Caco-2 (cell line): ENCODE results near the gene KLHL6. TPM values are rescaled to one million over a fixed set of nuclear protein-coding genes. Genes with fewer than 3 reads are reported as not detected.
"Not testable (repeated sequence)": the region's sequence is repeated elsewhere in the genome, so short reads cannot be mapped to it uniquely, and the experiment has no call there.

Source experiments
- BruUV-seq: library from RNA; stranded (reverse); fragments of 400-500 nt; replicated peaks from 2 replicates; lab custom pipeline; 2021; lab: Mats Ljungman, UMichigan
- CTCF ChIA-PET: fragments of 300-600 bp; sonication (Branson Sonifier 250); formaldehyde crosslinking; loops from one replicate; lab custom pipeline; 2022; ENCODE audit warnings: antibody characterized with exemption; lab: Charles Lee
- POLR2A ChIA-PET: fragments of 300-600 bp; sonication (Branson Sonifier 250); formaldehyde crosslinking; loops from one replicate; lab custom pipeline; 2022; ENCODE audit warnings: antibody characterized with exemption; lab: Charles Lee
- DNase-seq, 2 experiments: peaks; one replicate each; pipeline versions ENCODE4 v3.0.0 to v3.0.0-alpha.2; 2020 to 2022
- H3K27me3 ChIP-seq: replicated peaks from 2 replicates; pipeline ENCODE4 v1.6.0; 2011; ENCODE audit warnings: low read length; ENCODE audit not compliant: control insufficient read depth, insufficient read depth
- H3K36me3 ChIP-seq: 2 replicates; pipeline ENCODE4 v1.5.1; 2011; ENCODE audit warnings: low read length; ENCODE audit not compliant: control insufficient read depth, insufficient read depth
- H3K4me1 ChIP-seq: fragments of 250-450 bp; sonication (Bioruptor Pico); 2 replicates; pipeline ENCODE4 v1.5.1; 2020; ENCODE audit warnings: mild to moderate bottlenecking
- H3K4me3 ChIP-seq: 2 replicates; pipeline ENCODE4 v1.5.1; 2011; ENCODE audit warnings: low read depth, mild to moderate bottlenecking, control low read depth, low read length
- H3K9me3 ChIP-seq: fragments of 250-450 bp; sonication (Bioruptor Pico); 2 replicates; pipeline ENCODE4 v1.5.1; 2020; ENCODE audit warnings: mild to moderate bottlenecking, moderate library complexity
- H3K27ac Mint-ChIP-seq: one replicate; pipeline ENCODE4 v1.8.0; 2022; ENCODE audit warnings: mixed read lengths; ENCODE audit not compliant: unreplicated experiment
- H3K27me3 Mint-ChIP-seq: one replicate; pipeline ENCODE4 v1.8.0; 2022; ENCODE audit warnings: mixed read lengths; ENCODE audit not compliant: insufficient read depth, unreplicated experiment
- H3K36me3 Mint-ChIP-seq: one replicate; pipeline ENCODE4 v1.8.0; 2022; ENCODE audit warnings: mild to moderate bottlenecking, mixed read lengths; ENCODE audit not compliant: insufficient read depth, unreplicated experiment
- H3K4me1 Mint-ChIP-seq: one replicate; pipeline ENCODE4 v1.8.0; 2022; ENCODE audit warnings: low read depth, mixed read lengths; ENCODE audit not compliant: unreplicated experiment
- H3K4me3 Mint-ChIP-seq: one replicate; pipeline ENCODE4 v1.8.0; 2022; ENCODE audit warnings: mild to moderate bottlenecking, moderate library complexity, mixed read lengths; ENCODE audit not compliant: unreplicated experiment
- H3K9me3 Mint-ChIP-seq: one replicate; pipeline ENCODE4 v1.8.0; 2022; ENCODE audit warnings: mixed read lengths; ENCODE audit not compliant: unreplicated experiment
- intact Hi-C: fragments of 100-400 bp; cut with micrococcal nuclease; formaldehyde crosslinking; loops from one replicate; pipeline ENCODE4 v1.10.0; 2022; ENCODE audit not compliant: unreplicated experiment
- total RNA-seq: library from RNA; stranded (reverse); gene quantifications from 2 replicates; pipeline ENCODE4 v1.2.3, GENCODE V29; 2022
- TF ChIP-seq, protein P1 (sequence below), 2 experiments: fragments of 200-600 bp in 1 of 2; IDR thresholded peaks; 1 replicate in 1 of 2; 2 replicates in 1 of 2; pipeline versions ENCODE4 v1.5.1 to v1.8.0; 2011 to 2022; ENCODE audit warnings: antibody characterized with exemption in 1 of 2, control low read depth in 1 of 2, inconsistent platforms in 1 of 2, low read depth in 1 of 2, low read length in 1 of 2, mild to moderate bottlenecking in 1 of 2, moderate library complexity in 1 of 2; ENCODE audit not compliant: insufficient read depth in 1 of 2, severe bottlenecking in 1 of 2, unreplicated experiment in 1 of 2

The KLHL6 gene
- total RNA-seq, 1 experiment from 2014 or later, result not detected

DNA sequence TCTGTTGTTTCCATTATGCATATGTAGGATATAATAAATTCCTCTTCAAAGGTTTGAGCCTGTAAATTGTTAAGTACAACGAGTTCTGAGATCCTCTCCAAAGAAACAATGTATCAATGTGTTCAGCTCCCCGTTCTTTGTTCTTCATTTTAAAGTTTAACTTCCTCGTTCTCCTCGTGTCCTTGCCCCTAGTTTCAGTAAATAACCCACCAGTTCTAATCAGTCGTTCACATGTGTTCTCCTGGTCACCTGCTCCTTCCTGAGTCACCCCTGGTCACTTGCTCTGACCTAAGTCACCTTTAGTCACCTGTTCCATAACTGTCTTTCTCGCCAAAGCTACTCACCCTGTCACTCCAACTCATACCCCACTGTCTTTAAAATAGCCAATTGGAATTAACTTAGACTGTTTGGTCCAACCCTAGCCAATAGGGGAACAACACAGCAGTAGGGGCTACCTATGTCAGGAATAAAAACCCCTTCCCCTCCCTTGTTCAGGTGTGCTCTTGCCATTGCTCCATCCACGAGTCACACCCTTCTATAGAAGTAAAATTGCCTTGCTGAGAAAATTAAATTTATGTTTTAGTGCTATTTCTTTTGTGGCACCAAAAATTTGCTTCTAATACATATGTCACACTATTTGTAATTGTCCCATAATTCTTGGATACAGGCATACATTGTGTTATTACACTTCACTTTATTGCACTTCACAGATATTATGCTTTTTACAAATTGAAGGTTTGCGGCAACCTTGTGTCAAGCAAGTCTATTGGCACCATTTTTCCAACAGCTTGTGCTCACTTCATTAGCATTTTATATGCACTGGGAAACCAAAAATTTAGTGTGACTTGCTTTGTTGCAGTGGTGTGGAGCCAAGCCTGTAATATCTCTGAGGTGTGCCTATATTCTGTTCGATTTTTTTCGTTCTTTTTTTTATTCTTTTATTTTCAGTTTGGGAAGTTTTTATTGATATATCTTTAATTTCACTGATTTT lies 111.8 kb downstream of the KLHL6 start:
- DNase-seq, result no peak
- TF ChIP-seq, protein P1, sequence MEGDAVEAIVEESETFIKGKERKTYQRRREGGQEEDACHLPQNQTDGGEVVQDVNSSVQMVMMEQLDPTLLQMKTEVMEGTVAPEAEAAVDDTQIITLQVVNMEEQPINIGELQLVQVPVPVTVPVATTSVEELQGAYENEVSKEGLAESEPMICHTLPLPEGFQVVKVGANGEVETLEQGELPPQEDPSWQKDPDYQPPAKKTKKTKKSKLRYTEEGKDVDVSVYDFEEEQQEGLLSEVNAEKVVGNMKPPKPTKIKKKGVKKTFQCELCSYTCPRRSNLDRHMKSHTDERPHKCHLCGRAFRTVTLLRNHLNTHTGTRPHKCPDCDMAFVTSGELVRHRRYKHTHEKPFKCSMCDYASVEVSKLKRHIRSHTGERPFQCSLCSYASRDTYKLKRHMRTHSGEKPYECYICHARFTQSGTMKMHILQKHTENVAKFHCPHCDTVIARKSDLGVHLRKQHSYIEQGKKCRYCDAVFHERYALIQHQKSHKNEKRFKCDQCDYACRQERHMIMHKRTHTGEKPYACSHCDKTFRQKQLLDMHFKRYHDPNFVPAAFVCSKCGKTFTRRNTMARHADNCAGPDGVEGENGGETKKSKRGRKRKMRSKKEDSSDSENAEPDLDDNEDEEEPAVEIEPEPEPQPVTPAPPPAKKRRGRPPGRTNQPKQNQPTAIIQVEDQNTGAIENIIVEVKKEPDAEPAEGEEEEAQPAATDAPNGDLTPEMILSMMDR (IDR thresholded peaks at IDR 0.05; ENCODE audit: insufficient read depth in 1 of 2, low read depth in 1 of 2, low read length in 1 of 2, severe bottlenecking in 1 of 2, unreplicated experiment in 1 of 2), result no peak
- ChIA-PET POLR2A (no interaction called here), CTCF (no interaction called here)
- Mint-ChIP-seq H3K36me3 (peaks cover 7% of the 10 kb centered on the region), H3K9me3 (peaks cover 35% of the 10 kb centered on the region), H3K4me3 (no peak overlapping the region), H3K27me3 (no peaks in the 10 kb centered on the region), H3K27ac (no peak overlapping the region), H3K4me1 (peaks cover 11% of the 10 kb centered on the region)
- Histone ChIP-seq H3K4me1 (no peaks in the 10 kb centered on the region), H3K27me3 (no peaks in the 10 kb centered on the region), H3K36me3 (no peaks in the 10 kb centered on the region), H3K9me3 (peaks cover 19% of the 10 kb centered on the region), H3K4me3 (no peak overlapping the region)
- BruUV-seq, result no TSS peak
- intact Hi-C loops, result no loop called here

DNA sequence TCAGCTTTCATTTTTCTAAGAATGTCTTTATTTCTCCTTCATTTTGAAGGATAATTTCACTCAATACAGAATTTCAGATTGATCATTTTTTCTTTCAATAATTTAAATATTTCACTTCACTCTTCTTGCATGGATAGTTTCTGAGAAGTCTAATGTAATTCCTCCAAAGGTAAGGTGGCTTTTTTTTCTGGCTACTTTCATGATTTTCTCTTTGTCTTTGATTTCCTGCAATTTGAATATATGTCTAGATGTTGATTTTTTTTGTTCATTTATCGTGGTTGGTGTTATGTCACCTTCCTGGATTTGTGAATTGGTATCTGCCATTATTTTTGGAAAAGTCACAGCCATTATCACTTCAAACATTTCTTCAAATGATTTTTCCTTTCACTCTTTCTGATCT lies 112.5 kb downstream of the KLHL6 start:
- Histone ChIP-seq H3K4me1 (no peaks in the 10 kb centered on the region), H3K9me3 (peaks cover 19% of the 10 kb centered on the region), H3K4me3 (no peak overlapping the region), H3K27me3 (no peaks in the 10 kb centered on the region), H3K36me3 (no peaks in the 10 kb centered on the region)
- peaks cover 7% of the 10 kb centered on the region for H3K4me1 Mint-ChIP-seq
- POLR2A ChIA-PET, result no interaction called here
- TF ChIP-seq, protein P1 (IDR thresholded peaks at IDR 0.05; ENCODE audit: insufficient read depth in 1 of 2, low read depth in 1 of 2, low read length in 1 of 2, severe bottlenecking in 1 of 2, unreplicated experiment in 1 of 2), result no peak
- no peak overlapping the region for H3K4me3 Mint-ChIP-seq
- intact Hi-C loops, result no loop called here
- H3K36me3 Mint-ChIP-seq, result peaks cover 7% of the 10 kb centered on the region
- DNase-seq, result no peak
- CTCF ChIA-PET, result no interaction called here
- no TSS peak for BruUV-seq
- H3K27ac Mint-ChIP-seq, result no peak overlapping the region
- H3K9me3 Mint-ChIP-seq, result peaks cover 35% of the 10 kb centered on the region
- H3K27me3 Mint-ChIP-seq, result no peaks in the 10 kb centered on the region

DNA sequence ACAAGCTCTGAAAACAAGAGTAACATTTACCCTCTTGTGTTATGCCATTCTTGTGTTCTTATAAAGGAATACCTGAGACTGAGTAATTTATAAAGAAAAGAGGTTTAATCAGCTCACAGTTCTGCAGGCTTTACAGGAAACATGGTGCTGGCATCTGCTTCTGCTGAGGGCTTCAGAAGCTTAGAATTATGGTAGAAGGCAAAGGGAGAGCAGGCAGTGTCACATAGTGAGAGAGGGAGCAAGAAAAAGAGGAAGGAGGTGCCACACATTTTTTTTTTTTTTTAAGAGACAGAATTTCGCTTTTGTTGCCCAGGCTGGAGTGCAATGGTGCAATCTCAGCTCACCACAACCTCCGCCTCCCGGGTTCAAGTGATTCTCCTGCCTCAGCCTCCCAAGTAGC lies 115.0 kb downstream of the KLHL6 start:
- intact Hi-C loops, H3K27me3 Mint-ChIP-seq, H3K27ac Mint-ChIP-seq, CTCF ChIA-PET, H3K27me3 ChIP-seq, DNase-seq, H3K4me3 Mint-ChIP-seq, H3K36me3 Mint-ChIP-seq, H3K4me1 ChIP-seq, POLR2A ChIA-PET, H3K4me1 Mint-ChIP-seq, H3K36me3 ChIP-seq, BruUV-seq, H3K4me3 ChIP-seq: not testable (repeated sequence)
- peaks cover 19% of the 10 kb centered on the region for H3K9me3 ChIP-seq
- H3K9me3 Mint-ChIP-seq, result peaks cover 35% of the 10 kb centered on the region
